Uterus (tissue), 4 donors: ENCODE results near the gene B4GALNT2. TPM values are rescaled to one million over a fixed set of nuclear protein-coding genes. Genes with fewer than 3 reads are reported as not detected.

Source experiments
- DNase-seq, 2 donors: peaks; one replicate each; pipeline ENCODE4 v3.0.0-alpha.2; 2019 to 2020
- H3K27ac ChIP-seq, 2 donors: fragments of 200-600 bp; sonication (generic); 1 replicate in 1 of 2; 2 replicates in 1 of 2; pipeline ENCODE4 v1.5.1; 2016 to 2018
- H3K27me3 ChIP-seq, 2 donors: fragments of 200-600 bp; sonication (generic); one replicate each; pipeline ENCODE4 v1.5.1; 2018 to 2019; ENCODE audit warnings: control low read depth in 1 of 2
- H3K36me3 ChIP-seq, 2 donors: fragments of 200-600 bp; sonication (generic); one replicate each; pipeline ENCODE4 v1.5.1; 2019; ENCODE audit warnings: control low read depth in 1 of 2
- H3K4me1 ChIP-seq, 2 donors: fragments of 200-600 bp; sonication (generic); one replicate each; pipeline ENCODE4 v1.5.1; 2018 to 2019; ENCODE audit warnings: control low read depth in 1 of 2
- H3K4me3 ChIP-seq, 2 donors: fragments of 200-600 bp; sonication (generic); 1 replicate in 1 of 2; 2 replicates in 1 of 2; pipeline ENCODE4 v1.5.1; 2018 to 2019; ENCODE audit warnings: mild to moderate bottlenecking in 1 of 2
- H3K9me3 ChIP-seq, 2 donors: fragments of 200-600 bp; sonication (generic); one replicate each; pipeline ENCODE4 v1.5.1; 2019; ENCODE audit warnings: control low read depth in 1 of 2
- CTCF ChIP-seq, 4 experiments: fragments of 200-600 bp in 2 of 4; fragments of 450-650 bp in 2 of 4; sonication (generic) in 2 of 4; IDR thresholded peaks; one replicate each; pipeline ENCODE4 v1.5.1; 2016 to 2019; ENCODE audit warnings: antibody characterized with exemption in 4 of 4, mild to moderate bottlenecking in 2 of 4, moderate library complexity in 1 of 4
- POLR2A ChIP-seq, 2 donors: fragments of 450-650 bp; IDR thresholded peaks; one replicate each; pipeline ENCODE4 v1.6.1; 2016; ENCODE audit warnings: antibody characterized with exemption in 2 of 2, mild to moderate bottlenecking in 1 of 2, moderate library complexity in 1 of 2
- intact Hi-C: fragments of 100-400 bp; cut with DNase I; formaldehyde crosslinking; loops from one replicate; pipeline ENCODE4 v1.15.1; 2023; ENCODE audit warnings: low total_unique reads
- total RNA-seq, 4 donors: library from RNA; depleted of rRNA in 3 of 4; stranded (reverse); fragments of >200 nt in 3 of 4; gene quantifications; one replicate each; pipeline versions ENCODE4 v1.1.0 to v1.2.4, GENCODE V29; 2014 to 2023
- donor health status: DM: yes; HTN: yes; CAD: no.

Gene B4GALNT2
- total RNA-seq, 4 donors from 2014 or later: under 0.01 to 0.18 (median 0.07) TPM; not detected in 1

- Histone ChIP-seq H3K9me3 (no peaks in the 10 kb centered on the region), H3K27ac (no peak overlapping the region), H3K4me3 (no peak overlapping the region), H3K27me3 (no peaks in the 10 kb centered on the region), H3K36me3 (no peaks in the 10 kb centered on the region), H3K4me1 (no peaks in the 10 kb centered on the region)
- DNase-seq: no peak
- no peak for TF ChIP-seq POLR2A (IDR thresholded peaks at IDR 0.05)
- TF ChIP-seq CTCF (IDR thresholded peaks at IDR 0.05): no peak
- intact Hi-C loops: no loop called here
These were observed 20.6 kb upstream of the B4GALNT2 start for GRCh38 chr17:49111934-49112333.

DNA sequence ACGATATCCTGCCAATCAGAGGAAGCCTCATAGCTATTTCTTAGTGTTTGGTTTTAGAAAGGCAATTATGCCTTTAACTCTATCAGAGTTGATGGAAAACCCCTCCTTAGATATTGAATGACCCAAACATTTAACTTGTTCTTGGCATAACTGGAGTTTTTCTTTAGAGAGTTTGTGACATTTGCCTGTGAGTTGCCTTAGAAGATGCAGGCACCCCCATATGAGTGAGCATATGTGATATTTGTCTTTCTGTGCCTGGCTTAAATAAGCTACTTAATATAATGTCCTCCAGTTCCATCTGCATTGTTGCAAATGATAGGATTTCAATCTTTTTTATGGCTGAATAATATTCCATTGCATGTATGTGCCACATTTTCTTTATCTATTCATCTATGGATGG, 19.6 kb upstream of the B4GALNT2 start:
- DNase-seq: no peak
- Histone ChIP-seq H3K27me3 (no peaks in the 10 kb centered on the region), H3K27ac (no peak overlapping the region), H3K9me3 (no peaks in the 10 kb centered on the region), H3K4me3 (no peak overlapping the region), H3K4me1 (no peaks in the 10 kb centered on the region), H3K36me3 (no peaks in the 10 kb centered on the region)
- intact Hi-C loops: no loop called here
- no peak for TF ChIP-seq POLR2A (IDR thresholded peaks at IDR 0.05)
- TF ChIP-seq CTCF (IDR thresholded peaks at IDR 0.05): no peak

- H3K4me1 ChIP-seq: no peaks in the 10 kb centered on the region
- no peaks in the 10 kb centered on the region for H3K9me3 ChIP-seq
- TF ChIP-seq POLR2A (IDR thresholded peaks at IDR 0.05) (no peak), CTCF (IDR thresholded peaks at IDR 0.05) (no peak)
- no peak overlapping the region for H3K4me3 ChIP-seq
- no peak for DNase-seq
- no peaks in the 10 kb centered on the region for H3K27me3 ChIP-seq
- no peaks in the 10 kb centered on the region for H3K36me3 ChIP-seq
- intact Hi-C loops: no loop called here
- no peak overlapping the region for H3K27ac ChIP-seq
These were observed 17.9 kb upstream of the B4GALNT2 start for GRCh38 chr17:49114703-49115102.

GRCh38 chr17:49117587-49118230, 14.9 kb upstream of the B4GALNT2 start:
- intact Hi-C loops: no loop called here
- H3K36me3 ChIP-seq: no peaks in the 10 kb centered on the region
- H3K27me3 ChIP-seq: no peaks in the 10 kb centered on the region
- H3K9me3 ChIP-seq: no peaks in the 10 kb centered on the region
- no peak overlapping the region for H3K27ac ChIP-seq
- DNase-seq: no peak
- H3K4me1 ChIP-seq: no peaks in the 10 kb centered on the region
- no peak for TF ChIP-seq POLR2A (IDR thresholded peaks at IDR 0.05)
- TF ChIP-seq CTCF (IDR thresholded peaks at IDR 0.05): no peak
- H3K4me3 ChIP-seq: no peak overlapping the region

DNA sequence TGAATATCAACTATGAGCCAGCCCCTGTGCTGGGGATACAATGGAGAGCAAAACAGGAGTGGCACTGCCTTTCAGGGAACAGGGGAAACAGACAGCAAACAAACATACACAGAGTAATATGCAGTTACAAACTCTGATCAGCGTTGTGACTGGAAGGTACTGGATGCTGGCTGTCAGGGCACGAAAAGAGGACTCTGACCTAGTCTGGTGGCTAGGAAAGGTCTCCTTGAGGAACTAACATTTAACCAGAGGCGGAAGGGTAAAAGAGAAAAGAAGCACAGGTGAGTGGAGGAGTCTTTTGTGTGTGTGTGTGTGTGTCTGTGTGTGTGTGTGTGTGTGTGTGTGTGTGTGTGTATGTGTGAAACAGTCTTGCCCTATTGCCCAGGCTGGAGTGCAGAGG, 12.4 kb upstream of the B4GALNT2 start:
- Histone ChIP-seq H3K9me3 (no peaks in the 10 kb centered on the region), H3K4me3 (no peak overlapping the region), H3K4me1 (no peaks in the 10 kb centered on the region), H3K27ac (no peak overlapping the region), H3K27me3 (no peaks in the 10 kb centered on the region), H3K36me3 (no peaks in the 10 kb centered on the region)
- intact Hi-C loops: no loop called here
- no peak for DNase-seq
- TF ChIP-seq POLR2A (IDR thresholded peaks at IDR 0.05) (no peak), CTCF (IDR thresholded peaks at IDR 0.05) (no peak)
